GM12878 (cell line): Measurements from ENCODE around the gene AHCYL2. TPM values are rescaled to one million over a fixed set of nuclear protein-coding genes. Genes with fewer than 3 reads are reported as not detected.

Experiments
- ATF2 ChIP-seq: IDR thresholded peaks from 2 replicates; pipeline ENCODE4 v1.6.1; 2012; ENCODE audit warnings: low read length, inconsistent platforms
- CREM ChIP-seq: IDR thresholded peaks from 2 replicates; pipeline ENCODE4 v1.6.1; 2014; ENCODE audit warnings: antibody characterized with exemption, low read depth
- DPF2 ChIP-seq: fragments of 450-650 bp; IDR thresholded peaks from 2 replicates; pipeline ENCODE4 v1.6.1; 2017; ENCODE audit warnings: mild to moderate bottlenecking
- FOXM1 ChIP-seq: IDR thresholded peaks from 2 replicates; pipeline ENCODE4 v1.6.1; 2012; ENCODE audit warnings: low read depth, mild to moderate bottlenecking, inconsistent platforms, low read length, moderate library complexity
- IKZF1 ChIP-seq: fragments of 450-650 bp; conservative IDR thresholded peaks from 2 replicates; pipeline ENCODE4 v1.6.1; 2017; ENCODE audit warnings: antibody characterized with exemption, mild to moderate bottlenecking
- IKZF2 ChIP-seq, 2 experiments: fragments of 450-650 bp; IDR thresholded peaks; 2 replicates each; pipeline ENCODE4 v1.6.1; 2017; ENCODE audit warnings: mild to moderate bottlenecking in 2 of 2, moderate library complexity in 2 of 2
- JUND ChIP-seq: IDR thresholded peaks from 2 replicates; pipeline ENCODE4 v1.6.1; 2012; ENCODE audit warnings: low read depth, mild to moderate bottlenecking, low read length, improper control_type of control experiment, moderate library complexity
- MYB ChIP-seq: fragments of 150-350 bp; IDR thresholded peaks from 2 replicates; pipeline ENCODE4 v1.6.1; 2014; ENCODE audit warnings: mild to moderate bottlenecking, low read depth, low read length, borderline replicate concordance
- RUNX3 ChIP-seq: IDR thresholded peaks from 2 replicates; pipeline ENCODE4 v1.6.1; 2012; ENCODE audit warnings: low read length, inconsistent platforms
- SRF ChIP-seq, 2 experiments: IDR thresholded peaks; 2 replicates each; pipeline ENCODE4 v1.6.1; 2011; ENCODE audit warnings: low read depth in 2 of 2, low read length in 2 of 2, mild to moderate bottlenecking in 1 of 2, moderate library complexity in 1 of 2
- ZNF622 ChIP-seq: fragments of 450-650 bp; IDR thresholded peaks from 2 replicates; pipeline ENCODE4 v1.6.1; 2017; ENCODE audit warnings: mild to moderate bottlenecking, inconsistent platforms
- polyA plus RNA-seq, 11 experiments: library from polyadenylated mRNA; depleted of rRNA in 4 of 11; unstranded in 6 of 11; stranded (reverse) in 5 of 11; fragments of >200 nt; fragmentation: Nextera tagmentation in 4 of 11; fragmentation: Illumina TruSeq in 1 of 11; extraction: Ambion mirVana in 4 of 11; extraction: Trizol in 1 of 11; gene quantifications; 1 replicate in 1 of 11; 2 replicates in 10 of 11; pipeline versions ENCODE4 v1.2.1 to v1.2.3, GENCODE V29; 2011 to 2016; ENCODE audit warnings: inconsistent platforms in 2 of 11, missing spikeins in 2 of 11, low read depth in 1 of 11
- total RNA-seq, 4 experiments: library from RNA; depleted of rRNA in 3 of 4; stranded (reverse); fragments of >200 nt in 3 of 4; fragmentation: Illumina TruSeq in 1 of 4; extraction: Trizol in 1 of 4; gene quantifications; 2 replicates each; pipeline versions ENCODE4 v1.2.1 to v1.2.3, GENCODE V29; 2013 to 2021
- TF ChIP-seq, protein P1 (sequence below): fragments of 450-650 bp; formaldehyde crosslinking; IDR thresholded peaks from 2 replicates; pipeline ENCODE4 v1.5.0; 2022; ENCODE audit warnings: mild to moderate bottlenecking, missing genetic modification characterization
- TF ChIP-seq, protein P2 (sequence below): fragments of 450-650 bp; IDR thresholded peaks from 2 replicates; pipeline ENCODE4 v1.6.1; 2017; ENCODE audit warnings: low read depth, mild to moderate bottlenecking, moderate library complexity
- TF ChIP-seq, protein P3 (sequence below): fragments of 450-650 bp; conservative IDR thresholded peaks from 2 replicates; pipeline ENCODE4 v1.6.1; 2017; ENCODE audit warnings: mild to moderate bottlenecking, moderate library complexity
- TF ChIP-seq, protein P4 (sequence below): fragments of 450-650 bp; IDR thresholded peaks from 2 replicates; pipeline ENCODE4 v1.6.1; 2018; ENCODE audit warnings: mild to moderate bottlenecking, low read depth, moderate library complexity; ENCODE audit not compliant: partially characterized antibody

Gene AHCYL2
- total and polyA plus RNA-seq, 10 of the 15 experiments (the other 5 are each of a cell fraction or from before 2014, with no cell fraction given), result 1.7 to 29.1 (median 5.4) TPM

DNA sequence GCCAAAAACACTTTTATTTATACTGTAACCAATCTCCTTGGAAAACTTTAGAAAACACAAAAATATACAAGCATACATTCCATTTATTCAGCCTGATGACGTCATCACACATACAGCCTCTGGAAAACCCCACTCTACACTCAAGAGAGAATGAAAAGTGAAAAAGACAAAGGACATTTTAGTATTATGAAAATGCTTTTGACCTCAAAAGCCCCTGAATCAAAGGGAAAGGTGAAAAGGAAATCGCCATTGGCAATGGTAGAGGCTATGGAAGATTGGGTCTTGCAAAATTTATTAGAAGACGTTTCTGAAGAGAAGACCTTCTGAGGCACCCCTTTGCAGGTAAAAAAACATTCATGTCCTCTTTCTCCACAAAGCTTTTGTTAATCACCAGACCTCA is 126.5 kb downstream of the AHCYL2 start (continued):
- TF ChIP-seq, protein P1, sequence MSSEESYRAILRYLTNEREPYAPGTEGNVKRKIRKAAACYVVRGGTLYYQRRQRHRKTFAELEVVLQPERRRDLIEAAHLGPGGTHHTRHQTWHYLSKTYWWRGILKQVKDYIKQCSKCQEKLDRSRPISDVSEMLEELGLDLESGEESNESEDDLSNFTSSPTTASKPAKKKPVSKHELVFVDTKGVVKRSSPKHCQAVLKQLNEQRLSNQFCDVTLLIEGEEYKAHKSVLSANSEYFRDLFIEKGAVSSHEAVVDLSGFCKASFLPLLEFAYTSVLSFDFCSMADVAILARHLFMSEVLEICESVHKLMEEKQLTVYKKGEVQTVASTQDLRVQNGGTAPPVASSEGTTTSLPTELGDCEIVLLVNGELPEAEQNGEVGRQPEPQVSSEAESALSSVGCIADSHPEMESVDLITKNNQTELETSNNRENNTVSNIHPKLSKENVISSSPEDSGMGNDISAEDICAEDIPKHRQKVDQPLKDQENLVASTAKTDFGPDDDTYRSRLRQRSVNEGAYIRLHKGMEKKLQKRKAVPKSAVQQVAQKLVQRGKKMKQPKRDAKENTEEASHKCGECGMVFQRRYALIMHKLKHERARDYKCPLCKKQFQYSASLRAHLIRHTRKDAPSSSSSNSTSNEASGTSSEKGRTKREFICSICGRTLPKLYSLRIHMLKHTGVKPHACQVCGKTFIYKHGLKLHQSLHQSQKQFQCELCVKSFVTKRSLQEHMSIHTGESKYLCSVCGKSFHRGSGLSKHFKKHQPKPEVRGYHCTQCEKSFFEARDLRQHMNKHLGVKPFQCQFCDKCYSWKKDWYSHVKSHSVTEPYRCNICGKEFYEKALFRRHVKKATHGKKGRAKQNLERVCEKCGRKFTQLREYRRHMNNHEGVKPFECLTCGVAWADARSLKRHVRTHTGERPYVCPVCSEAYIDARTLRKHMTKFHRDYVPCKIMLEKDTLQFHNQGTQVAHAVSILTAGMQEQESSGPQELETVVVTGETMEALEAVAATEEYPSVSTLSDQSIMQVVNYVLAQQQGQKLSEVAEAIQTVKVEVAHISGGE (CRISPR knock-in tag), result no peak
- TF ChIP-seq DPF2 (0 out of 2 replicates have a peak, but pooled peaks have one; percentile 20), SRF (IDR thresholded peaks at IDR 0.05; ENCODE audit: low read depth in 2 of 2, low read length in 2 of 2) (no peak), ZNF622 (no peak), IKZF2 (IDR thresholded peaks at IDR 0.05) (peak; percentile 67 to 70), RUNX3 (peak; percentile 54; the same call in 1 of the 2 replicates), FOXM1 (no peak), MYB (no peak), JUND (peak; percentile 84), ATF2 (peak; percentile 62; the same call in 1 of the 2 replicates), CREM (peak; percentile 68; the same call in 1 of the 2 replicates), IKZF1 (peak; percentile 45; the same call in 1 of the 2 replicates)
- TF ChIP-seq, protein P2, sequence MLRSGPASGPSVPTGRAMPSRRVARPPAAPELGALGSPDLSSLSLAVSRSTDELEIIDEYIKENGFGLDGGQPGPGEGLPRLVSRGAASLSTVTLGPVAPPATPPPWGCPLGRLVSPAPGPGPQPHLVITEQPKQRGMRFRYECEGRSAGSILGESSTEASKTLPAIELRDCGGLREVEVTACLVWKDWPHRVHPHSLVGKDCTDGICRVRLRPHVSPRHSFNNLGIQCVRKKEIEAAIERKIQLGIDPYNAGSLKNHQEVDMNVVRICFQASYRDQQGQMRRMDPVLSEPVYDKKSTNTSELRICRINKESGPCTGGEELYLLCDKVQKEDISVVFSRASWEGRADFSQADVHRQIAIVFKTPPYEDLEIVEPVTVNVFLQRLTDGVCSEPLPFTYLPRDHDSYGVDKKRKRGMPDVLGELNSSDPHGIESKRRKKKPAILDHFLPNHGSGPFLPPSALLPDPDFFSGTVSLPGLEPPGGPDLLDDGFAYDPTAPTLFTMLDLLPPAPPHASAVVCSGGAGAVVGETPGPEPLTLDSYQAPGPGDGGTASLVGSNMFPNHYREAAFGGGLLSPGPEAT, result peak; percentile 65; the same call in 1 of the 2 replicates
- TF ChIP-seq, protein P3, sequence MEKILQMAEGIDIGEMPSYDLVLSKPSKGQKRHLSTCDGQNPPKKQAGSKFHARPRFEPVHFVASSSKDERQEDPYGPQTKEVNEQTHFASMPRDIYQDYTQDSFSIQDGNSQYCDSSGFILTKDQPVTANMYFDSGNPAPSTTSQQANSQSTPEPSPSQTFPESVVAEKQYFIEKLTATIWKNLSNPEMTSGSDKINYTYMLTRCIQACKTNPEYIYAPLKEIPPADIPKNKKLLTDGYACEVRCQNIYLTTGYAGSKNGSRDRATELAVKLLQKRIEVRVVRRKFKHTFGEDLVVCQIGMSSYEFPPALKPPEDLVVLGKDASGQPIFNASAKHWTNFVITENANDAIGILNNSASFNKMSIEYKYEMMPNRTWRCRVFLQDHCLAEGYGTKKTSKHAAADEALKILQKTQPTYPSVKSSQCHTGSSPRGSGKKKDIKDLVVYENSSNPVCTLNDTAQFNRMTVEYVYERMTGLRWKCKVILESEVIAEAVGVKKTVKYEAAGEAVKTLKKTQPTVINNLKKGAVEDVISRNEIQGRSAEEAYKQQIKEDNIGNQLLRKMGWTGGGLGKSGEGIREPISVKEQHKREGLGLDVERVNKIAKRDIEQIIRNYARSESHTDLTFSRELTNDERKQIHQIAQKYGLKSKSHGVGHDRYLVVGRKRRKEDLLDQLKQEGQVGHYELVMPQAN, result no peak
- TF ChIP-seq, protein P4, sequence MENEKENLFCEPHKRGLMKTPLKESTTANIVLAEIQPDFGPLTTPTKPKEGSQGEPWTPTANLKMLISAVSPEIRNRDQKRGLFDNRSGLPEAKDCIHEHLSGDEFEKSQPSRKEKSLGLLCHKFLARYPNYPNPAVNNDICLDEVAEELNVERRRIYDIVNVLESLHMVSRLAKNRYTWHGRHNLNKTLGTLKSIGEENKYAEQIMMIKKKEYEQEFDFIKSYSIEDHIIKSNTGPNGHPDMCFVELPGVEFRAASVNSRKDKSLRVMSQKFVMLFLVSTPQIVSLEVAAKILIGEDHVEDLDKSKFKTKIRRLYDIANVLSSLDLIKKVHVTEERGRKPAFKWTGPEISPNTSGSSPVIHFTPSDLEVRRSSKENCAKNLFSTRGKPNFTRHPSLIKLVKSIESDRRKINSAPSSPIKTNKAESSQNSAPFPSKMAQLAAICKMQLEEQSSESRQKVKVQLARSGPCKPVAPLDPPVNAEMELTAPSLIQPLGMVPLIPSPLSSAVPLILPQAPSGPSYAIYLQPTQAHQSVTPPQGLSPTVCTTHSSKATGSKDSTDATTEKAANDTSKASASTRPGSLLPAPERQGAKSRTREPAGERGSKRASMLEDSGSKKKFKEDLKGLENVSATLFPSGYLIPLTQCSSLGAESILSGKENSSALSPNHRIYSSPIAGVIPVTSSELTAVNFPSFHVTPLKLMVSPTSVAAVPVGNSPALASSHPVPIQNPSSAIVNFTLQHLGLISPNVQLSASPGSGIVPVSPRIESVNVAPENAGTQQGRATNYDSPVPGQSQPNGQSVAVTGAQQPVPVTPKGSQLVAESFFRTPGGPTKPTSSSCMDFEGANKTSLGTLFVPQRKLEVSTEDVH, result no peak
